ENCODE results near the gene HMCN2.

DNA sequence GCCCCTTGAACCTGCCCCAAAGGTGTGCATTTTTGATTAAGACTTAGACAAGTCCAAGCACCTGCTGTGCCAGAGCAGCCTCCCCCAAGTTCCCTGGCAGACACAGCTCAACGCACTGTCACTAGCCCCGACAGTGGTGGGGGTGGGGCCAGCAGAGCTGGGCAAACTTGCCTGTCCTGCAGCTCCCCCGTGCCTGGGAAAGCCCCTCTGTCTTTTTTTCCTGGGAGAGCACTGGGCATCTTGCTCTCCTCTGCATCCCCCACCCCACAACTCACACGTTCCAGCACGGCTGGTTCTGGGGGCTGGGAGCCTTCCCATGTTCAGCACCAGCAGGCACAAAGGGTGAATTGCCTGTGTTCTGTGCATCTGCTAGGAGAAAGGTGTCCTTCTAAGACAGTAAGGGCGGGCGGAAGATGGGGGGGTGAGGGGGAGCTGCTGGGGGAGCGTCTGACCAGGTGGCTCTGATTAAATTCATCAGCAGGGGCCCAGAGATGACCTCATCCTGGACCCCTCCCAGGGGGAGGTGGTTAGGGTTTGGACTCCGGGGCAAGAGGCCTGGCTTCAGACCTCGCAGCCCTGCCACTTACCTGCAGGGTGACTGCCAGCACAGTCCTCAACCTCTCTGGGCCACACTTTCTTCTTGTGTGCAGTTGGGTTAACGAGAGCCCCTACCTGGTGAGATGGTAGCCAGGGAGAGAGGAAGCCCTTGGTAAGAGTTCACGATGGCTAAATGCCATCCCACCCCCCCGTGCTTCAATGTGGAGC is 23.5 kb downstream of the HMCN2 start:
- TF ChIP-seq, protein P1, sequence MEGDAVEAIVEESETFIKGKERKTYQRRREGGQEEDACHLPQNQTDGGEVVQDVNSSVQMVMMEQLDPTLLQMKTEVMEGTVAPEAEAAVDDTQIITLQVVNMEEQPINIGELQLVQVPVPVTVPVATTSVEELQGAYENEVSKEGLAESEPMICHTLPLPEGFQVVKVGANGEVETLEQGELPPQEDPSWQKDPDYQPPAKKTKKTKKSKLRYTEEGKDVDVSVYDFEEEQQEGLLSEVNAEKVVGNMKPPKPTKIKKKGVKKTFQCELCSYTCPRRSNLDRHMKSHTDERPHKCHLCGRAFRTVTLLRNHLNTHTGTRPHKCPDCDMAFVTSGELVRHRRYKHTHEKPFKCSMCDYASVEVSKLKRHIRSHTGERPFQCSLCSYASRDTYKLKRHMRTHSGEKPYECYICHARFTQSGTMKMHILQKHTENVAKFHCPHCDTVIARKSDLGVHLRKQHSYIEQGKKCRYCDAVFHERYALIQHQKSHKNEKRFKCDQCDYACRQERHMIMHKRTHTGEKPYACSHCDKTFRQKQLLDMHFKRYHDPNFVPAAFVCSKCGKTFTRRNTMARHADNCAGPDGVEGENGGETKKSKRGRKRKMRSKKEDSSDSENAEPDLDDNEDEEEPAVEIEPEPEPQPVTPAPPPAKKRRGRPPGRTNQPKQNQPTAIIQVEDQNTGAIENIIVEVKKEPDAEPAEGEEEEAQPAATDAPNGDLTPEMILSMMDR (IDR thresholded peaks at IDR 0.05): no peak
- no peak for TF ChIP-seq EZH2 (IDR thresholded peaks at IDR 0.05)

Measured in neural progenitor cell (in vitro differentiated cells).